GM12892 (cell line): ENCODE measurements around the gene EDRF1.

Source experiments
- DNase-seq: peaks from one replicate; pipeline ENCODE4 v3.0.0; 2011; ENCODE audit not compliant: insufficient read length
- FAIRE-seq: peaks from 2 replicates; lab custom pipeline; 2011; peaks lifted over from hg19 to GRCh38; lab: Jason Lieb, UNC
- POLR2A ChIP-seq: IDR thresholded peaks from 2 replicates; pipeline ENCODE4 v1.6.1; 2011; ENCODE audit warnings: low read depth, low read length, control low read depth
- POLR2AphosphoS5 ChIP-seq: IDR thresholded peaks from 2 replicates; pipeline ENCODE4 v1.6.1; 2011; ENCODE audit warnings: low read depth, low read length, control low read depth
- TAF1 ChIP-seq: IDR thresholded peaks from 2 replicates; pipeline ENCODE4 v1.6.1; 2011; ENCODE audit warnings: low read depth, mild to moderate bottlenecking, control low read depth, low read length, borderline replicate concordance

EDRF1 gene

DNA sequence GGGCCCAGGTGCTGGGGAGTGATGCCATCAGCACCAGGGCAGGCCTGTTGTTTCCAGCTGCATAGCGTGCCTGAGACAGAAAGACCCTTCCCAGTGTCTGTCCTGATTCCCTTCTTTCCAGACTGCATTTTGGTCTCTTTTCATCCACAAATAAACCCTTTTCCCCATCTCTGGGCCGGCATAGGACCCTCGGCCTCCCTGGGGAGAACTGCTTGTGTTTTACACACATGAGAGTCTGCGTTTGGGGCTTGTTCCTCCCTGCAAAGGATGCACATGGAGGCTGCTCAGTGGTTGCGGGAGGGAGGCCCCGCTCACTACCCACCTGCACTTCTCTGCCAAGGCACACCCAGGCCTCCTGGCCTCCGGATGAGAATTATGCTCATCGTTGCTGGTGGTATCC lies 61.9 kb downstream of the EDRF1 start:
- TF ChIP-seq POLR2A (no peak), POLR2AphosphoS5 (no peak), TAF1 (no peak)
- DNase-seq: no peak
- no peak for FAIRE-seq

DNA sequence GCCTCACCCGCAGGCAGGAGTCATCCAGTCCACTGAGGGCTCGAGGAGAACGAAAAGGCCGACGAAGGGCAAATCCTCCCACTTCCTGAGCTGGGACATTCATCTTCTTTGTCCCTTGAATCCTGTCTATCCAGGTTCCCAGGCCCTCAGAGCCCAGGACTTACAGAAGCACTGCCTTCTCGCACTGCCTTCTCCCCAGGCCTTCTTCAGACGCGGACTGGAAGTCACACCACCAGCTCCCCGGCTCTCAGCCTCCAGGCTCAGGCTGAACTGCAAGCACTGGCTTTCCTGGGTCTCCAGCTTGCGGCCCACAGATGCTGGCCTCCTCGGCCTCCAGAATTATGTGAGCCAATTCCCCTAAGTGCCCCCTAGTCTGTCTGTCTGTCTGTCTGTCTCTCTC lies 62.5 kb downstream of the EDRF1 start:
- DNase-seq: no peak
- no peak for FAIRE-seq
- TF ChIP-seq TAF1: no peak
- TF ChIP-seq POLR2A: no peak
- no peak for TF ChIP-seq POLR2AphosphoS5

GRCh38 chr10:125782616-125783015 lies 63.1 kb downstream of the EDRF1 start:
- TF ChIP-seq POLR2AphosphoS5: no peak
- no peak for TF ChIP-seq POLR2A
- no peak for TF ChIP-seq TAF1
- DNase-seq (no peak), FAIRE-seq (no peak)

DNA sequence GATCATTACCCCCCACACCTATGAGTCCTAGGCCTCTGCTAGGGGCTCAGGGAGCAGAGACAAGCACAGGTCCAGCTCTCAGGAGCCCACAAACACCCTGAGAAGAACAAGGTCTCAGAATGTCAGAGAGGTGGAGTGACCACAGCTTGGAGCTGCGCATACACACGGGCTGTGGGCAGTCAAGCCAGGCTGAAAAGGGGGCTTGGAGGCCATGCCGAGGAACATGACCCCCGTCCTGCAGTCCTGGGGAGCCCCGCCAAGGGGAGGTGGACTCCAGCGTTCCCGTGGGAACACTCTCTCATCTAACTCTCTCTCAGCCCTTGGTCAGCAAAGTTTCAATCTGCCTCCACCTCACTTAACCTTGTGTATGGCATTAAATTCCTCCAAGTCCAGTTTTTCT lies 63.9 kb downstream of the EDRF1 start:
- no peak for FAIRE-seq
- DNase-seq: no peak
- TF ChIP-seq POLR2AphosphoS5 (no peak), POLR2A (no peak), TAF1 (no peak)

DNA sequence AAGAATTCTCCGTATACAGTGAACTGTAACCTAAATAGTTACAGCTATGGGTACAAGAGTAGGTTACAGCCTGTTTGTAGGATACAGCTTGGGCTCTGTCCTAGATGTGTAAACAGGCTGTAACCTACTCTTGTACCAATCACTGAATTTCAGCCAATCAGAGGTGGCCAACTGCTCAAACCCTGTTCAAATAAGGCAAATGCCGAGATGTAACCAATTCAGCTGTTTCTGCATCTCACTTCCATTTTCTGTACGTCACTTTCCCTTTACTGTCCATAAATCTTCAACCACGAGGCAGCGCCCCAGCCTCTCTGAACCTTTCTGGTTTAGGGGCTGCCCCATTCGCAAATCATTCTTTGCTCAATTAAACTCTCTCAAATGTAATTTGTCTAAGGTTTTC lies 64.4 kb downstream of the EDRF1 start:
- FAIRE-seq: peak; percentile 46
- no peak for DNase-seq
- TF ChIP-seq POLR2AphosphoS5 (no peak), POLR2A (no peak)

- DNase-seq (no peak), FAIRE-seq (no peak)
- TF ChIP-seq POLR2AphosphoS5 (no peak), POLR2A (no peak), TAF1 (no peak)
Measured at GRCh38 chr10:125785791-125786190, 66.3 kb downstream of the EDRF1 start.

- DNase-seq (no peak), FAIRE-seq (no peak)
- no peak for TF ChIP-seq TAF1
- no peak for TF ChIP-seq POLR2AphosphoS5
- no peak for TF ChIP-seq POLR2A
Measured at GRCh38 chr10:125788156-125789034, 68.9 kb downstream of the EDRF1 start.

DNA sequence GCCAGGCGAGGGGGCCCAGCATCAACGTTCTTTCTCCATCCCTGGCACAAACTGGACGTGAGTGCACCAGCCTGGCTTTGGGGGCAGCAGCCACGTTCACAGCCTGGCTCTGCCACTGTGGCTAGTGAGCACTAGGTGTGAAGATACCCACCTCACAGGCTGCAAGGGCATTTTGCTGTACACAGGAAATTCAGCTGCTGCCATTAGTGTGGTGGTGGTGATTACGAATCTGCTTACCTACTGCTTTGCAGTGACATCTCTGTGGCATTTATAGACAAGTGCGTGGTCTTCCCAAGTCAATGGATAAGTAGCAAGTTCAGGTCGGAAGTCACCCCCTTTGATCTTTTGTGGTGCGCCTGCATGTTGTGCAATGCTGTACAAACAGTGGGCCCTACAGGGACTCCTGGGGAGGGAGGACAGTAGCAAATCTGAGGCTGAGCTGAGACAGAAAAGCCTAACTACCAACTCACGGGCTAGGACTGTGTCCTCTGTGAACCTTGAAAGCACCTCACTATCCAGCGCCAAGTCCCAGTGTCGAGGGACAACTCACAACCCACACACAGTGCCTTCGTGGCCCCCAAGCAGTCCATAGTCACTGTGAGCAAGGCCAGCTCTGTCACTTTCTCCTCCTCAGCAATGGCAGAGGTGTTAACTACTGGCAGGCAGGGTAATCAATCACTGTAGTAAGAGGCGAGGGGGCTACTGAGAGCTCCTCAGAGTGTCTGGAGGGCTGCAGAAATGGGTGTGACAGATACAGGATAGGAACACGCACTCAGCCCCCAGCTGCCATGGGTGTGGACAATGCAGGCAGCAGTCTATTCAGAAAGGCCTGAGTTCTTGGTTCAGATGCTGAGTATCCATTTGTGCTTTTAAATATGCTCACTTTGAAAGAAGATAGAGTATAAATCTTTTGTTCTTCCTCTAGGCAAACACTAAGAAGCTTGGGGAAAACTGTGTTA lies 73.1 kb downstream of the EDRF1 start:
- DNase-seq (no peak), FAIRE-seq (no peak)
- TF ChIP-seq TAF1 (no peak), POLR2AphosphoS5 (no peak), POLR2A (no peak)

- FAIRE-seq (no peak), DNase-seq (no peak)
- no peak for TF ChIP-seq POLR2A
- TF ChIP-seq POLR2AphosphoS5: no peak
Measured at GRCh38 chr10:125795128-125795527, 75.6 kb downstream of the EDRF1 start.

GRCh38 chr10:125795637-125796190 lies 76.2 kb downstream of the EDRF1 start:
- no peak for TF ChIP-seq POLR2AphosphoS5
- TF ChIP-seq POLR2A: no peak
- no peak for TF ChIP-seq TAF1
- FAIRE-seq: no peak
- no peak for DNase-seq

DNA sequence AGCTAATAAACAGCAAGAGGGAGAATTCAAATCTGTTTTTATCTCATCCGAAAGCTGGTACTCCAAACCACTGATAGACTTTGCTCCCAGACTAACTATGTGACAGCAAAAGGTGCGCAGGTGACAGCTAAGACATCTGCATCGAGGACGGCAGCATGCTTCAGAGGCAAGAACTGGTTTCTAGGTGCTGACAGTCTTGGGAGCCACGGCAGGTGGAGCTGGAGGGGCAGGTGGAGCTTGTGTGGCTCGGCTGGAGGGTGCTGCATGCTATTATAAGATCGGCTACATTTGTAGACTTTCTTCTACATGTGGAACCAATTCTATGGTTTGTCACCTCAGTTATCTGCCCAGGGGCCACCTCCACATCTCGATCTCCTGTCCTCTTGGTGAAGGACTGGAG lies 77.9 kb downstream of the EDRF1 start:
- no peak for FAIRE-seq
- no peak for DNase-seq
- no peak for TF ChIP-seq TAF1
- TF ChIP-seq POLR2A: no peak
- TF ChIP-seq POLR2AphosphoS5: no peak
